RKO (cell line): ENCODE results near the gene REEP3.

Experiments
- DNase-seq: peaks from one replicate; pipeline ENCODE4 v3.0.0-alpha.2; 2016; ENCODE audit warnings: low spot score

REEP3 gene

DNA sequence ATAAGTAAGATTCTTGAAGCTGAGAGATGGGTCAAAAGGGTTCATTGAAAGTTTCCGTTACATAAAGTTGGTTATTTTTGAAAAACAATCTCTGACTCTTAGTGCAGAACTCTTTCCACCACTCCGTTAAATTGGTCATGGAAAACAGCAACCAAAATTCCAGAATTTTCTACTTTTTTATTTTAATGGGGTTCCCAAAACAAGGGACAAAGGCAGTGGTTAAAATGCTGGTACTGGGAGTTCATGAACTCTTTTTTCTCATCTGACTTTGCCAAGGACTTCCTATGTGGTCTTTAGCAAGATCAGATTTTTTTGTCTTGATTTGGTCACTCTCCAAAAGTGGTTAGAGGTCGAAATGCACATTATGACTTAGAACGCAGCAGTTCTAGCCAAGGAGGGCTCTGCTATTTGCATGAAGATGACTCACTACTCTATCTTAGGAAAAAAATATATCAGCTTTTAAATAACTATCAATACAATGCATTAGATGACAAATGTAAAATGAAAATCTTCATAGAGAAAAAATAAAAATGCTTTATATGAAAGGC lies 145.7 kb downstream of the REEP3 start:
- DNase-seq, result no peak

DNA sequence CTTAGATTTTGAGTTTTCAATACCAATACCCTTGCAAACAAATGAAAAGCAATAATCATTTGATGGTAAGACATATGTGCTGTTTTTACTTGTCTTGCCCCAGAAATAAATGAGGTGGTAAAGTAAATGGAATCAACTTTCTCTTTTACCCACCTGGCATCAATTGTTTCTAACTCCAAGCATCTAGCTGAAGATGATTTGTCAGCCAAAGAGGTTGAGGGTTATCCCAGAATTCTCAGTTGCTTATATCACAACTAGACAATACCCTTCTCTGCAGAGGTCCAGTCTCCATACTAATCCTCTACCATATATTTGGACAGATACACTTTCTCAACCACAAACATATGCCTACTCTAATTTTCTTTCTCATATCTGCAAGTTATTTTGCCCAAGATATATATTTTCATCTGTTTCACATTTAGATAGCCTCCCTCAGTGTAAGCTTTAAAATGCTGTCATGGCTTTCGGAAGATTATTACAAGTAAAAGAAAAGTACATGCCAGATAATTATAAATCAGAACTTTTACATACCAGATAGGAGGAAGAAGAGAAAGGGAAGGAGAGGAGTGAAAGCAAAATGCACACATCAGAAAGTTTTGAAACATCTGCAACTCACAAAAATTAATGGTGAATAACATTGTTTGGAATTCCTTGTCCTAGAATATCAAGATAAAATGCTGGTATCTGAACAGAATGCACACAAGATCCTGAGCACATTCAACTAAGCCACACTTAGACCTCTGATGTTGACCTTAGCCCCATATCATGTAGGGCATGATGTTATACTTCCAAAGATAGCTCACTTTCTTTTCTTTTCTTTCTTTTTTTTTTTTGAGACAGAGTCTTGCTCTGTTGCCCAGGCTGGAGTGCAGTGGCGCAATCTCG lies 146.6 kb downstream of the REEP3 start:
- no peak for DNase-seq

DNA sequence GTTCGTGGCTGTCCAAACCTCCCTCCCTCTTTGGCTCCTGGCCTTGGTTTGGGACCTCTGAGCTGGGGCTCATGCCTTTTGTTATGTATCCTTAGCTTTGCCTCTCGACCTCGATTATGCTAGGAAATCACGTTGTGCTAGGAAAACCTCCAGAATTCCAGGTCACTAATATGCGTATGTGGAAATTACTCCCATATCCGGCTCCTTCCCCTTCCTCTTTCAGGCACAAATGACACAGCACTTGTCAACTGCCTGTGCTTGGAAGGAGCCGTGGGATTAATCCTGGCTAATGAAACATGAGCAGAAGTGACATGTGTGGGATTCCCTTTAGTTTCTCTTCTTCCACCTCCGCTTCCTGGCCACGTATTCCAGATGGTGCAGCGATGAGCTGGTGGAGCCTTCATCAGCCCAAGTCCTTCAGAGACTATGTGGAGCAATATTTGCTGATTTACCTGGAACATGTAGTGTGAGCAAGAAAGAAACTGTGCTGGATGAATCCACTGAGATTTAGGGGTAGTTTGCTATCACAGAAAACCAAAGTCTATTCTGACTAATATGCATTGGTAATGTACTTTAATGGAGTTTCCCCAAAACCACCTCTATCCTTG lies 149.2 kb downstream of the REEP3 start:
- no peak for DNase-seq

DNA sequence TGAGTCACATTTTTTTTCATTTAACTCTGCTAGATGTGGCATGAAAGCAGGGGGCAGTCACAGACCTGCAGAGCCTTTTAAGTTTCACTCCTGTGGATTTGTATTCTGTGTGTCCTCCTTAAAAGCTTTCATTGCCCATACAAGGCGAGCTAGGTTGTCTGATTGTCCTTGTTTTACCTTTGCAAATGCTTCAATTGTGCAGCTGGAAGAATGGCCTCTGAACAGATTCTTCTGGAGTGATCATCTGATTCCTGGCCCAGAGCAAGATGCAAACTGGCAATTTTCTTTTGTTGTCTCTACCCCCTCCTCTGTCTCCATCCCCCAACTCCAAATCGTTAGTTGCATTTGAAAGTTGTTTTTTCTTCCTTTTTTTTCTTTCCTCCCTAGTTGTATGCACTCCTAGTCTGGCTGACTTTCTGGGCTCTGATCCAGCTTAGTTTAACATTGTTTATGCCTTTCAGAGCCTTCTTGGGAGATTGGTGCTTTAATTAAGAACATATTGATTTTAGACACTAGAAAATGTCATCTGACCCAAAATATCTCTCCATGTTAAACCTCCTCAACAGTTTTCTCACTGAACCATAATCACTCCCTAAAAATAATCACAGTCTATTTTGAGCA lies 150.2 kb downstream of the REEP3 start:
- no peak for DNase-seq

DNA sequence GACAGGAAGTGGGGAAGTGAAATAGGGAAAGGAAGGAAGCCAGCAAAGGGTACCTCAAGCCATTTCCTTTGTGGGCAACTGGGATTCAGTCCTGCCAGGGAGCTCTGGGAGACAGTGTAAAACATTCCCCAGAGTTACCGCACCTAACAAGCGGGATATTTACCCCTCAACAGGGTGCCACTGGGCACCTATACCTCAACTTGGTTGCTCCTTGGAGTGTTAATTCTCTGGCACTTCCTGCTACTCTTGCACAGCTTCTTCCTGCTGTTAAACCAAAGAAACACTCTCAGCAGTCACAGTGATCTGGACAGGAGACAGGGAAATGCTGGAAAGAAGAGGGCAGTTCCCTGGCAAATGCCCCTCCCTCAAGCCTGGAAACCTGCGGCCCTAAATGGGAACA lies 151.3 kb downstream of the REEP3 start:
- no peak for DNase-seq

DNA sequence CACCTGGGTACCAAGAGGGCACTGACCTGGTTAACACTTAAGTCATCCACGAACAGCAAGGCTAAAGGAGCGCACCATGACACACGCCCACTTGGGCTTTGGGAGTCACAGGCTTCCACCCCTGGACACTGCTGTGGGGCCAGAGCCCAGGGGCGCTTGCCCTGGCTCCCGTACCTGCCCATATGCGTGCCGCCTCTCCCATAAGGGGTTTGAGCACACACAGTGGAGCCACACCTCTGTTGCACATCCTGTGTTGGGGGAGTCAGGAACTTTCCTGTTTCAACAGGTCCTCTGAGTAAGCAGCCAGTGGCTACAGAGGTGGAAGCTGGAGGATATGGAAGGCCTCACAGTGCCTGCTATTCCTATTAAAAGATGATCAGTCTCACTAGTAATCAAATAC lies 152.0 kb downstream of the REEP3 start:
- DNase-seq, result no peak

DNA sequence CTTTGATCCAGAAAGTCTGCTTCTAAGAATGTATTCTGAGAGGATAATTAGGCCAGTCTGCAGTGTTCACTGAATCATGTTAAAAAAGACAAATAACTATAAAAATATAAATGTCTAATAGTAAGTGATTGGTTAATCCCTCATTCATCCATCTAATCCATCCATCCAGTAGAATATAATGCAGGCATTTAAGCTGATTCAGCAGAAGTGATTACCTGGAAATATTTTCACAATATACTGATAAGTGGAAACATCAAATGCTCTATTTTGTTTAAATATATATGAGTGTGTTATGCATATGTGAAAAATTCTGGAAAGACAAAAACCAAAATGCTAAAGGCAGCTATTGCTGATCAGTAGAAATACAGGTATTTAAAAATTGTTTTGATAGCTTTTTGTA lies 152.6 kb downstream of the REEP3 start:
- DNase-seq, result no peak
